ENCODE measurements around the gene PRM1.

PRM1 gene

GRCh38 chr16:11236461-11237254 is 44.5 kb downstream of the PRM1 start:
- DNase-seq (ENCODE audit: low spot score), result no peak

GRCh38 chr16:11235703-11235991 is 45.5 kb downstream of the PRM1 start:
- no peak for DNase-seq (ENCODE audit: low spot score)

DNA sequence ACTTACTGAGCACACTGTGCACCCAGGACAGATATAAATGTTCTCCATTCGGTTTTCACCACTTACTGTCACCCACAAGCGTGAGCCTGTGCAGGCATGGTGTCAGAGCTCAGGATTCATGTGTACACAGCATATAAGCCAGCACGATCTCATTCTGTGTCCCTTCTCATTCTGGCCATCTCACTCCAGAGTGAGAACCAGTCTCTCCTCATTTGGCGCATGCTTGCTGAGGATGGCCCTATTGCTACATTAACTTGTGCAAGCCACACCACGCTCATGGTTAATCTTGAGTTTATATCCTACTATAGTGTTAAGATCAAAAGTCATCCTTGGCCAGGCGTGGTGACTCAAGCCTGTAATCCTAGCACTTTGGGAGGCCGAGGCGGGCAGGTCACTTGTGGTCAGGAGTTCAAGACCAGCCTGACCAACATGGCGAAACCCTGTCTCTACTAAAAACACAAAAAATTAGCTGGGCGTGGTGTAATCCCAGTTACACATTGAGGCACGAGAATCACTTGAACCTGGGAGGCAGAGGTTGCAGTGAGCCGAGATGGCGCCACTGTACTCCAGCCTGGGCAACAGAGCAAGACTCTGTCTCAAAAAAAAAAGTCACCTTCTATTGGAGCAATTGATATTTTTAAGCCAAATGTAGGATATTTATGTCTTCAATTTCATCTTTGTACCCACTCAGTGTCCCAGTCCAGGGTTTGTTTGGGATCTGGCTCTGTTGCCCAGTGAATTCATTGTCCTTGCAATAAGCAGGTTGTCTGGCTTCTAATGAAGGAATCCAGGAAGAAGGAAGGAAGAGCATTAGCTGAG is 46.0 kb downstream of the PRM1 start:
- no peak for DNase-seq (ENCODE audit: low spot score)

GRCh38 chr16:11233727-11234376 is 47.3 kb downstream of the PRM1 start:
- DNase-seq (ENCODE audit: low spot score), result no peak

DNA sequence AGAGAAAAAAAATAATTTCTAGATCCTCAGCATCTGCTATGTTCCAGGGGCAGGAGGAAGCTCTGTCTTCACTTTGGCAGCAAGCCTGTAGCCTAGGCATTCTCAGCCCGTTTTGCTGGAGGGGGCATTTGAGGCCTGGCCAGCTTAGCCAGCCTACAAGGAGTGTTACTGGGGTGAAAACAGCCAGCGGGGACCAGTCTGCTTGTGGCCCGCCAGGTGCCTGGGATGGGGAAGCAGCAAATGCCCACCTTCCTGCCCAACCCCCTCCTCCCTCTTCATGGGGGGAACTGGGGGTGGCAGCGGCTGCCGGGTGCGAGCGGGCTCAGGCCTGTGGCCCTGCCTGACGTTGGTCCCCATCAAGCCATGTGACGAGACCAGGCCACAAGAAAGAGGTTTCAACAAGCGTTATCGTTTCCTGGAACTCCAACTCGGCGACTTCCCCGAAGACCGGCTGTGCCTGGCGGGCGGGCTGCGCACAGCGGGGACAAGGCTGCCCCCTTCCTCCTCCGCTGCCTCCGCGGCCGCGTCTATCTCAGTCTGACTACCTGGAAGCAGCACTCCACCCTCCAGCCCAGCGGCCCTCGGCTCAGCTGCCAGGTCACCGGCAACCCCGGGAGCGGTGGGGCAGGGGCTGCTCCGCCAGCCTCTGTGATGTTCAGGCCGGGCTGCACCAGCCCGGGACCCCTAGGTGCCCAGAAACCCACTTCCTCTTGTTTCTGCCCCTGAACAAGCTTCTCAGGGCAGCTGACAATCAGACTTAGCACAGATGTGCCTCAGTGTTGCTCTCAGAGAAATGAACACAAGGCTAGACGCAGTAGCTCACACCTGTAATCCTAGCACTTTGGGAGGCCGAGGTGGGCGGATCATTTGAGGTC is 48.0 kb downstream of the PRM1 start:
- peak; percentile 76 for DNase-seq (ENCODE audit: low spot score)

GRCh38 chr16:11232302-11232851 is 48.8 kb downstream of the PRM1 start:
- no peak for DNase-seq (ENCODE audit: low spot score)

DNA sequence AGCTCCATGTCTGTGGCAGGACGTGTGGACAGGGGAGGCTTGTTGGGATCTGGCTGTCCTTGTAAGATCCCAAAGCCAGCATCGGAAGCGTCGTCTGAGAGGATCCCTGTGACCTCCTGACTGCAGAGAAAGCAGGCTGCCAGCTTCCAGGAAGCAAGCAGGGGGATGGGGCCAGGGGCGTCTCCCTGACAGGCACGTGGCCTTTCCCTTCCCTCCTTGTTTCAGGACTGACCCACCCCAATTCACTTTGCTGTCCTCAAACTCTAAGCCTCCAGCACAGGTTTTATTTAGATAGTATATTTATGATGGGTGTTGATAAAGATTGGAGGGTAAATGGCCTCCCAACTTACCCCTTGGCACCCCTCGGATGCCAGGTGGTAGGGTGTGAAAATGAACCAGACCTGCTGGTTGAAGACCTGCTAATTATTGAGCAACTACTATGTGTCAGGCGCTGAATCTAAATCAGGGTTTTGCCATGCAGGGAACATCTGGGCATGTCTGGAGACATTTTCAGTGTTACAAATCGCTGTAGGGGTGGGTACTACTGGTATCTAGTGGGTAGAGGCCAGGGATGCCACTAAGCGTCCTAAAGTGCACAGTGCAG is 49.7 kb downstream of the PRM1 start:
- DNase-seq (ENCODE audit: low spot score), result no peak

Measured in hematopoietic multipotent progenitor cell treated with erythropoietin and hydrocortisone succinate and interleukin-3 and kit ligand, for 15 days (in vitro differentiated cells).